GM21526 (cell line): ENCODE data around the gene ZIC4.

Experiments
- ATAC-seq: cut with Tn5 transposase; IDR thresholded peaks from one replicate; pipeline ENCODE4 v1.9.1; 2021; ENCODE audit warnings: moderate library complexity; ENCODE audit not compliant: unreplicated experiment, low FRiP score

ZIC4 gene

DNA sequence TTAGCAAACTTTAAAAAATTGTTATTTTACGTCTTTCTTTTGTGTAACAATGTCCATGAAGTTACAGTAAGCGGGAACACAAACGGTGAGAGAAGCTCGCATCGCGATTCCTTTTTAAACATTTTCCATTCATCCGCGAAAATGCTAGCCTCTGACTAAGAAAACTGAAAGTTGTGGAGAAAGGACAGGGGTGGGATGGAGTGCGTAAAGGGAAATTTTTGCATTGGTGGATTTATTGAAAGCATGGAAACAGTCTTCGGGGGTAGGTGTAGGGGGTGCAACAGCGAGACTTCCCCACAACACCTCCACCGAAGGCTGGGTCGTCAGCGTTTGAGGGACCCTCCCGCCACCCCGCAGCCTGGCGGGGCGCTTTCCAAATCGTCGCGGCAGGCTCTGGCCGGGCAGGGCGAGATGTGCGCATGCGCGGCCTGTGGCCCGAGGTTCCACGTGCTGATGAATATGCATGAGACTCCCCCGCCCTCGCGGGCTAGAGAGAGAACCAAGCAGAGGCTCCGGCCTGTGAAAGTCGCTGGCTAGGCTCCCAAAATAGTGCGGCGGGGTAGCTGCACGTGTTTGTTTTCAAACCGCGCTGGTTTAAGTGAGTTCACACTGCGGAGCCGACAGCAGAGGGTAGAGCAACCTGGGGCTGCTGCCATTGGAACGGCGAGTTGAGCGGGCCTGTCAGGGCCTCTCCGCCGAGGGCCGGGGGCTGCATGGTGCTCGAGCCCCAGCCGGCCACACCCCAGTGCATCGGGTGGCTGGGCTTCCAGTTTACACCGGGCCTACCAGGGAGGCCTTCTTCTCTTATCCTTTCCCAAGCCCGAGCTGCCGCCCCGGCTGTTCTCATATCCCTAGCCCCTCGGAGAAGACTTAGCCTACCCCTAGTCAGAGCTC lies 12.7 kb upstream of the ZIC4 start:
- no peak for ATAC-seq

- ATAC-seq: no peak
These were observed 12.0 kb upstream of the ZIC4 start for GRCh38 chr3:147418371-147418781.

- no peak for ATAC-seq
These were observed 11.4 kb upstream of the ZIC4 start for GRCh38 chr3:147417551-147418295.

- no peak for ATAC-seq
These were observed 10.6 kb upstream of the ZIC4 start for GRCh38 chr3:147416931-147417330.

- ATAC-seq: no peak
These were observed 9.5 kb upstream of the ZIC4 start for GRCh38 chr3:147415874-147416273.

GRCh38 chr3:147415286-147415685 lies 8.9 kb upstream of the ZIC4 start:
- ATAC-seq: no peak

DNA sequence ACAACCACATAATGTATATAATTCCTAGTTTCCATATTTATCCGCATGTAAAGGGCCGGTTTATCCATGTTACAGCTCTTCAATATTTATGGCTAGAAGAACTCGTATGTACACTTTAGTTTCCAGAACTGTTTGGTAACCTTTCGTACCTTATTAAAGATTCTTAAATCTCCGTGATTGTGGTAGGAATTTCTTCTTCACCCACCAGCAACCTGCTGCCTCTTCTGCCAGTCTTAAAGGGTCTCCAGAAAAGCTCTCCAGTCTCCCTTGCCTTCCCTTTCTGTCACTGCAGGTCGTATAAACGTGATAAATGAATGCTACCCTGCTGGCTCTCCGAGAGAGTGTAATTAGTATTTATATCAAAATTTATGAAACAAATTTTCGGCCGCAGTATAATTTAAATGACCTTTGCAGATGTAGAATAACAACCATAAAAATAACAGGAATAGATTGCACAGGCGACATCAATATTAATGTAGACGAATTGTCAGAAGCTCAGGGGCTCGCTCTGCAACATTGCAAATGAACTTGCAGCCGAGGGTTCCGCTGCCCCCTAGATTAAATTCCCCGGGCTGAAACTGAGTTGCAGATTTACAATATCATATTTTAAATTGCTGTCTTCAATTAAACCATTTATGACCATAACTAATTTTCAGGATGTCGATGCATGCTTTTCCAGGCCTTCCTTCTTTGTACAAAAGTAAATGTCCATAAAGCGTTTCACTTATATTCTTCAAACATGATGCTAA lies 8.2 kb upstream of the ZIC4 start:
- no peak for ATAC-seq

DNA sequence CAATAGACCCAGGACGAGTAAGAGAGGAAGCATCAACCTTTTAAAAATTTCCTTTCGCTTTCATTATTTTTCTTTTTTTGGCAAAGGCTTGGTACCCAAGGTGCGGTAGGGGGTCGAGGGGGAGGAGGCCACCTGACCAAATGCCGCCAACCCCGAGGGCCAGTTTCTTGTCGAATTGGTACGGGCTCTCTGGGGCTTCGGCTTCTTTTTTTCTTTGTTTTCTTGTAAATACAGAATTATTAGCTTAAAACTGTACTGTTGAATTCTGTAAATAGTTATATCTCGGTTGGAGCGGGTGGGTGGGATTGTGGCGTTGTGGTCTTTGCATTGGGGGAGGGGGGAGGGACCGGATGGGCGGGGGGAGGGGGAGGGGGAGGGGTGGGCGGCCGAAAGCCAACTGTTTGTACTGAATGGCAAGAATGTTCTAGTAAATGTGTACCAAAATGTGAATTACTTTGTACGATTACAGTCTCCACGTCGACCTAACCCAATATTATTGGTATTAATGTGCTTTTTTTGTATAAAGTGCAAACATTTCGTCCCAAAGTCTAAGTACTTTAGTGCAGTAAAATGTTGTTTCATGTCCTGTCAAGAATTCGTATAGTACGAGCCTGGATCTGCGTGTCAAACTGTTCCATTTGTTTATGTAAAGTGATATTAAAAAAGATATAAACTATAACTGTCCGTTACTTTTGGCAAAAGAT lies 7.5 kb upstream of the ZIC4 start:
- ATAC-seq: no peak

DNA sequence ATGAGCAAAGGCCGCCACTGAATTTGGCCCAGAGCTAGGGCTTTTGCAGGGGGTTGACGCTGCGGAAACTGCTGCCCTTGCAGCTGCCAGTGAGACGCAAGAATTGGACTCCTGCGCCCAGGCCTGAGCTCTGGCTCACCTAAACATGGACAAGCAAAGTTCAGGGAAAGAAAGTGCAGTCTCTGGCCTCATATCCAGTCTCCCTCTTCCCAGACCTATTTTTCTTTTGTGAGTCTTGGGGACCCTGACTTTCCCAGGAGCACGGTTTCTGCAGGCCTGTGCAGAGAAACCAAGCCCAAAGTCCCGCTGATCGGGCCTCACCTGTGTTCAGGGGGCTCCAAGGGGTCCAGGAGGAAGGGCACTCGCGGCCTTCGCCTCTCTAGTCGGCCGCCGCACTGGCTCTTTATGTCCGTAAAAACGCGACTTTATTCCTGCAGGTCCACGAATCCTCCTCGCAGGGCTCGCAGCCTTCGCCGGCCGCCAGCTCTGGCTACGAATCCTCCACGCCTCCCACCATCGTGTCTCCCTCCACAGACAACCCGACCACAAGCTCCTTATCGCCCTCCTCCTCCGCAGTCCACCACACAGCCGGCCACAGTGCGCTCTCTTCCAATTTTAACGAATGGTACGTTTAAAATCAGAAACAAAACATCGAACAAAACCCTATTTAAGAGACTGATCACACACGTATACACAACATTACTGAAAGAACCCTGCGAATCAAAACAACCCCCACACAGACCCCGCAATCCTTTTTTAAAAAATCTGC lies 6.8 kb upstream of the ZIC4 start:
- no peak for ATAC-seq

- no peak for ATAC-seq
These were observed 6.0 kb upstream of the ZIC4 start for GRCh38 chr3:147412261-147412916.

DNA sequence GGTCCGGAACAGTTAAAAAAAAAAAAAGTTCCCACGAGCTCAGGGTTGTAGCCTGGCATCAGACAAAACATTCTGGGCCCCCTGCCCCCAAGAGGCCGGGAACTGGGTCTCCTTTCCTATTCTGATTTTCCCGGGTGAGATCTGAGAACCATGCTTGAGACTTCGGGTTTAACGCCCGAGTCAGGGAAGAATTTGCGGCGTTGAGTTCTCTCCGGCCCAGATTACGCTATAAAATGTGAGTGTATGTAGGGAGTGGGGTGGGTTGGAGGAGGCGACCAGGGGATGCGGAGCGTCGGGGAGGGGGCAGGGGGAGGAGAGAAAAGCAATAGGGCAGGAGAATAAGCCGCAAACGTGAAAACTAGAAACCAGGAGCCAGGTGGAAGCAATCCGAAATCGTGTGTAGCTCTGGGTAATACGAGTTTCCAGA lies 5.5 kb upstream of the ZIC4 start:
- ATAC-seq: no peak

DNA sequence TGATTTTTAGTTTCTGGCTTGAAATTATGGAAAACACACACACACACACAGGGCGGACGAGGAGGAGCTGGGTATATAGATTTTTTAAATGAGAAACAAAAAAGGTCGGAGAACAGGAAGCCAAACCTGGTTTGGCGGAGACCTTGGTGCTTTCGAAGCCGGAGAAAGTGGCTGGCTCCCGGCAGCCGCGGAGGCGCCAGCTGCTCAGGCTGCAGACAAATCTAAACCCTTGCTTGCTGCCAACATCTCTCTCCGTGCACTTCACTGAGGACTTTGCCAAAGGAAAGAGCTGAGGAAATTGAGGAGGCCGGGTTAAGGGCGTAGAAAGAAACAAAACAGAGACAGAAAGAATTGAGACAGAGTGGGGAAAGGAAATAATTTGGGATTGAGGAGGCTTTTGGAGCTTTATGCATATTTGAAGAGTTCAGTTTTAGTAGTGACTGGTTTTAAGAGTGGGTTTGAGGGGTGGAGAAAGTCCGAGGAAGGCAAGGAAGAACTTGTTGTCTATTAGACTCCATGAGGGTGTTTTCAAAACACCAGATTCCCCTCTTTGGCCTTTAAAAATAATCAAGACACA lies 5.0 kb upstream of the ZIC4 start:
- ATAC-seq: no peak

GRCh38 chr3:147410526-147411237 lies 4.3 kb upstream of the ZIC4 start:
- ATAC-seq: no peak

GRCh38 chr3:147410116-147410525 lies 3.8 kb upstream of the ZIC4 start:
- ATAC-seq: no peak

- ATAC-seq: no peak
These were observed 3.1 kb upstream of the ZIC4 start, which contains the start of gene ZIC1 for GRCh38 chr3:147409143-147410115. Gene ZIC1 (plus strand): TSS chr3:147409365. CDS start chr3:147410113, 748 bp downstream.

- no peak for ATAC-seq
These were observed 2.1 kb upstream of the ZIC4 start for GRCh38 chr3:147408188-147409100.
